Gastrocnemius medialis (tissue), 4 donors: ENCODE data around the gene LITAFD.
A peak's percentile ranks its signal among the peaks of the same experiment; 100 is the strongest.

Source experiments
- POLR2A ChIP-seq, 2 donors: fragments of 450-650 bp; IDR thresholded peaks; one replicate each; pipeline ENCODE4 v1.6.1; 2017; ENCODE audit warnings: antibody characterized with exemption in 2 of 2, mild to moderate bottlenecking in 2 of 2, moderate library complexity in 2 of 2
- TF ChIP-seq, protein P1 (sequence below), 5 experiments: fragments of 450-650 bp in 3 of 5; fragments of 200-600 bp in 2 of 5; sonication (generic) in 2 of 5; IDR thresholded peaks in 4 of 5; conservative IDR thresholded peaks in 1 of 5; 1 replicate in 4 of 5; 2 replicates in 1 of 5; pipeline ENCODE4 v1.5.1; 2016 to 2019; ENCODE audit warnings: antibody characterized with exemption in 5 of 5, mild to moderate bottlenecking in 3 of 5, moderate library complexity in 3 of 5

DNA sequence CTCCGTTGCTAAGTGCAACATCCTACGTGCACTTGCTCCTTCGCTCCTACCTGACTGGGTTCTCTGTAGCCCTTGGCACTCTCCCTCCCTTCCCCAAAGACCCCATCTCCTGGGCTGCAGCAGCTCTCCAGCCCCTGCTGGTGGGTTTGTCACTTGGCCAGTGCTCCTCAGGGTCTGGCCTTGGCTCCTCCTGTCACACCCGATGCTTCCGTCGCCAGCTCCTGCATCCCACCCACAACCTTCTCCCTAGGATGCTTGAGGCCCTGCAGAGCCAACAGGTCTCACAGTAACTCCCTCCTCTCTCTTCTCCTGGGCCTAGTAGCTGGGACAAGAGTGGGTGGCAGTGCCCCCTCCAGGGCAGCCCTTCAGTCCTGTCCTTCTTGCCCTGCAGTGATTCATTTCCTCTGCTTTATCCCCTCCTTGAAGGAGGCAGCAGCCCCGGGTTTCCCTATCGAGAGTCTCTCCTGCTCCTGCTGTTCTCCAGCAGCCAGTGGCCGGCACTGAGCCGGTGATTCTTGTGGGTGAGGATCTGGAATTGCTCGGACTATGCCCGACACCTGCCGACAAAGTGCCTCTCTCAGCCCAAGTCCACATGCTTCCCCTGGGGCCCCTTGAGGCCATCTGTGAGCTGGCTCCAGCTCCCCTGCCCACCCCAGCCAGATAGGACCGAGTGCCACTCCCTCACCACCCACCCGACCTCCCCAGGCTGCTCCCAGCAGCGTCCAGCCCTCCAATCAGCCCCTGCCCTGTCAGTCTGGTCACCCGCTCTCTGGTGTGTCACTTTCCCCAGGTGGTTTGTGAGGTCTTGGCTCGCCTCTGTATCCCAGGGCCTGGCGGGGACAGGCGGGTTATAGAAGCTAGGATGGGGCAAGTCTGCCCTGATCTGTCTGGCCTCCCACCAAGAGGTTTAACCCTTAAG, 3.8 kb downstream of the LITAFD start:
- TF ChIP-seq, protein P1, sequence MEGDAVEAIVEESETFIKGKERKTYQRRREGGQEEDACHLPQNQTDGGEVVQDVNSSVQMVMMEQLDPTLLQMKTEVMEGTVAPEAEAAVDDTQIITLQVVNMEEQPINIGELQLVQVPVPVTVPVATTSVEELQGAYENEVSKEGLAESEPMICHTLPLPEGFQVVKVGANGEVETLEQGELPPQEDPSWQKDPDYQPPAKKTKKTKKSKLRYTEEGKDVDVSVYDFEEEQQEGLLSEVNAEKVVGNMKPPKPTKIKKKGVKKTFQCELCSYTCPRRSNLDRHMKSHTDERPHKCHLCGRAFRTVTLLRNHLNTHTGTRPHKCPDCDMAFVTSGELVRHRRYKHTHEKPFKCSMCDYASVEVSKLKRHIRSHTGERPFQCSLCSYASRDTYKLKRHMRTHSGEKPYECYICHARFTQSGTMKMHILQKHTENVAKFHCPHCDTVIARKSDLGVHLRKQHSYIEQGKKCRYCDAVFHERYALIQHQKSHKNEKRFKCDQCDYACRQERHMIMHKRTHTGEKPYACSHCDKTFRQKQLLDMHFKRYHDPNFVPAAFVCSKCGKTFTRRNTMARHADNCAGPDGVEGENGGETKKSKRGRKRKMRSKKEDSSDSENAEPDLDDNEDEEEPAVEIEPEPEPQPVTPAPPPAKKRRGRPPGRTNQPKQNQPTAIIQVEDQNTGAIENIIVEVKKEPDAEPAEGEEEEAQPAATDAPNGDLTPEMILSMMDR (IDR thresholded peaks at IDR 0.05 in 4 of 5, conservative IDR thresholded peaks at IDR 0.05 in 1 of 5), result no peak
- TF ChIP-seq POLR2A (IDR thresholded peaks at IDR 0.05), result peak; percentile 44 to 47
